Putamen (tissue), 1 donor: ENCODE measurements around the gene SPATA32.
"Not testable (repeated sequence)": the region's sequence is repeated elsewhere in the genome, so short reads cannot be mapped to it uniquely, and the experiment has no call there.

Experiments
- DNase-seq: peaks from one replicate; pipeline ENCODE4 v3.0.0-alpha.2; 2016; ENCODE audit warnings: low spot score

The SPATA32 gene, protein sequence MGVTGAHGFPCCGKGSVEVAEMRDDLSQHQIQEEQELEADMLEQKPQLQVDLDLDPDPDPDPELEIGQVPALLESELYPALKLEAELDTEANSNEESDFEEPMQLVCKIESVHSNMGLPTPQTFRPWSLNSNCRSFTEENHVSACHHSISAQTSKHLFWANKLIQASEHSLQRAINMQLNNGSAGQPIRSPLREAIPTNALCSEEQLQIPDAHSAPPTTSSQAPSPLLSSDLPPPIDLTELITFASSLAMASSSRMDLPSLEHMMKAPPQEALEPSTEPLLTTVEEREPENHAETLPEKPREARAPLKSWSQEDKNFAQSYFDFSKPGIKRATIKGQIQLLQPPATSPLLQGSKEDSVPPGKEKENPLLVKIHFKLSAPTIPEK

GRCh38 chr17:45261577-45262515 lies at the start of gene SPATA32:
Gene SPATA32 (minus strand): TSS chr17:45262094. CDS start chr17:45262016, 78 bp downstream.
- DNase-seq: peak; percentile 34

DNA sequence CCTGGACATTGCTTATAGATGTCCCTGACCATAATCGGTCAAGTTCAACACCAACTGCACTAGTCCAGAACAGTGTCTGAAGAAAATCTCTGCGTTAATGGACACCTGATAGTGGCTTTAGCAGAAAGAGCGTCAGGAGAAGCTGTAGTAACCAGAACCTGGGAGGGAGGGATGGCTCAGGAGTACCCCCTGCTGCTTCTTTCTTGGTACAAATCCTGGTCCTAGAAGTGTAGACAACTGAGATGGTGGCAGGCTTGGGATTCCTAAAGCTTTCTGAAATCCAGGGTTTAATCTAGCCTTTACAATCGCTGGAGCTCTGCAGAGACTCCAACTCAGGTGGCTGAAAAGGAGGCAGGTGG lies 49.5 kb upstream of the SPATA32 start:
- no peak for DNase-seq

GRCh38 chr17:45310380-45311324 lies 48.8 kb upstream of the SPATA32 start:
- DNase-seq: no peak

- no peak for DNase-seq
Measured at GRCh38 chr17:45309400-45309799, 47.5 kb upstream of the SPATA32 start.

DNA sequence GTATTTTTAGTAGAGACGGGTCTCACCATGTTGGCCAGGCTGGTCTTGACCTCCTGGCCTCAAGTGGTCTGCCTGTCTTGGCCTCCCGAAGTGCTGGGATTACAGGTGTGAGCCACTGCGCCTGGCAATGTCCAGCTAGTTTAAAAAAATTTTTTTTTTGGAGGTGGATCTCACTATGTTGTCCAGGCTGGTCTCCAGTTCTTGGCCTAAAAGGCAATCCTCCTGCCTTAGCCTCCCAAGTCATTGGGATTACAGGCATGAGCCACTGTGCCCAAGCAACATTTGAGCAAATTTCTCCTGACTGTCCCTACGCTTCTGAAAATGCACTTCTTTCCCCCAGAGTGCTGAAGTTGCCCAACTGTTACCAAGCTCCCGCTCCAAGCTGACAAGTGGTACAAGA lies 46.9 kb upstream of the SPATA32 start:
- DNase-seq: no peak

DNA sequence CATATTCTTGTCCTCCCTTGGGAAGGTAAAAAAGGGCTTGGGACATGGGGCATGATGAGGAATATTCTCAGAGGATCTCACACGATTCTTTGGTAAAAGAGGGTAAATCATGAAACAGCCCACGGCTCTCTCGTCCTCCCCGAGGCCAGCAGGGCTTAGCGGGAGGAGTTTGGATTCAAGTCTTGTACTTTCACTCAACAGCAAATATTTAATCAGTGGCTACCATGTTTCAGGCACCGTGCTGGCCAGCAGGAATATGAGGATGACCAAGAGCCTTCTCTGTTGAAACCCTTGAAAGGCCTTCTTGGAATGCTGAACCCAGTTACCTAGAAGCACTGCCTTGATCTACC lies 46.1 kb upstream of the SPATA32 start:
- no peak for DNase-seq

GRCh38 chr17:45307290-45308015 lies 45.6 kb upstream of the SPATA32 start:
- DNase-seq: no peak

- DNase-seq: no peak
Measured at GRCh38 chr17:45306623-45307022, 44.7 kb upstream of the SPATA32 start.

- DNase-seq: no peak
Measured at GRCh38 chr17:45306094-45306493, 44.2 kb upstream of the SPATA32 start.

- DNase-seq: no peak
Measured at GRCh38 chr17:45305530-45306087, 43.7 kb upstream of the SPATA32 start.

GRCh38 chr17:45302649-45303173 lies 40.8 kb upstream of the SPATA32 start:
- no peak for DNase-seq

GRCh38 chr17:45302220-45302619 lies 40.3 kb upstream of the SPATA32 start:
- DNase-seq: not testable (repeated sequence)

GRCh38 chr17:45301674-45302073 lies 39.8 kb upstream of the SPATA32 start:
- DNase-seq: no peak

GRCh38 chr17:45300060-45300751 lies 38.3 kb upstream of the SPATA32 start:
- no peak for DNase-seq

GRCh38 chr17:45299361-45299760 lies 37.5 kb upstream of the SPATA32 start:
- no peak for DNase-seq

GRCh38 chr17:45298546-45299285 lies 36.8 kb upstream of the SPATA32 start:
- DNase-seq: no peak

- DNase-seq: no peak
Measured at GRCh38 chr17:45296833-45297124, 34.9 kb upstream of the SPATA32 start.

- DNase-seq: no peak
Measured at GRCh38 chr17:45296003-45296832, 34.3 kb upstream of the SPATA32 start.

DNA sequence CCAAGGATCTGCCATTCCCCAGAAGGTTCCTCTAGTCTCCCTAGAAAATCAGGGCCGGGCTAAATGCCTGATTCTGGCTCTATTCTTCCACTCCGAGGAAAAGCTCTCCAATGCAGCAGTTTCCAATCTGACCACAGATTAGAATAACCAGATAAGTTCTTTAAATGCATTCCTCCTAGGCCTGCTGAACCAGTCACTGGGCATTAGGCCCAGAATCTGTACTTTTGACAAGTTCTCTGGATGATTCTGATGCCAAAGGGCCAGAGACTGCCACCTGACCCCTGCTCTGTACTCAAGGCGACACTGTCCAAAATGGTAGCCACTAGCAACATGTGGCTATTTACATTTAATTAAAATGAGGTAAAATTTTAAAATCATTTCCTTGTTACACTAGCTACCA lies 32.6 kb upstream of the SPATA32 start:
- DNase-seq: no peak
